Measurements from ENCODE around the gene WDR20. TPM values are rescaled to one million over a fixed set of nuclear protein-coding genes. Genes with fewer than 3 reads are reported as not detected.

Gene WDR20
- total RNA-seq, 1 experiment from 2014 or later = 23.8 TPM

DNA sequence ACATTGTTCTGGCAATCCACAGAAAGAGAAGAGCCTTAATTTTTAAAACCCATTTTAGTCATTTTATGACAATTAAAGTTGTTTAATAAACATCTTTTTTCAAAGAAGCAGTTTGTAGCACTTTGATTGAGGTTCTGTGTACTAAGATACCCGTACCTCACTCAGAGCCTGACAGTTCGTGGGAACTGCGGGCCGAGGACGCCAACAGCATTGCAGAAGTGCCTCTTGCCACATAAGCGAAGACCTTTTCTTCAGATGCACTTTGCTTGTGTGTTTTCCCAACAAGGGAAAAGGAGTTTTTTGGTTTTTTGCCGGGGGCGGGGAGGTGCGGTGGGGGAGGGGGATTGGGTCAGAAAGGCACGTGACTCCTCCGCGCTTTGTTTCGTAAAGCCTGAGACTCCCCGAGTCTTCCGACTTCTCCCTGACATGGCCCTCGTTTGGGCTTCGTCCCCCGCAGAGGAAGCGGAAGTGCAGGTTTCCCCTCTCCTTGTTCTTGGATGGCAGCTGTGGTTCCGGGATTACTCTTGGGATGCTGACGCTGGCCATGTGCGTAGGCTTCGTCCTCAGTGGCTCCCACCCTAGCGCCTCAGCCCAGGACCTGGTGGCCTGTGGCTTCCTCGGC is 70.8 kb downstream of the WDR20 start:
- intact Hi-C loops (cut with micrococcal nuclease) = no loop called here
- no TSS peak for BruUV-seq (replicated peaks)
- Mint-ChIP-seq H3K9me3 (ENCODE audit: unreplicated experiment) (no peaks in the 10 kb centered on the region), H3K27me3 (ENCODE audit: insufficient read depth, unreplicated experiment) (no peaks in the 10 kb centered on the region), H3K27ac (ENCODE audit: low read depth, unreplicated experiment) (no peak overlapping the region), H3K4me3 (ENCODE audit: unreplicated experiment) (no peak overlapping the region), H3K4me1 (ENCODE audit: insufficient read depth, unreplicated experiment) (no peaks in the 10 kb centered on the region), H3K36me3 (ENCODE audit: insufficient read depth, unreplicated experiment) (peaks cover 14% of the 10 kb centered on the region)
- ChIA-PET CTCF (interaction anchor here (0.6 to 0.7 kb wide), 2 partner anchors 16 to 112 kb away, joined by 3 read pairs; no protein-coding TSS in a partner anchor), POLR2A (no interaction called here)
- DNase-seq (ENCODE audit: unreplicated experiment) = no peak
- TF ChIP-seq CTCF (IDR thresholded peaks at IDR 0.05; ENCODE audit: unreplicated experiment) = no peak

- ChIA-PET POLR2A (no interaction called here), CTCF (interaction anchor here (0.6 to 0.7 kb wide), 2 partner anchors 16 to 112 kb away, joined by 3 read pairs; no protein-coding TSS in a partner anchor)
- no peak for DNase-seq (ENCODE audit: unreplicated experiment)
- TF ChIP-seq CTCF (IDR thresholded peaks at IDR 0.05; ENCODE audit: unreplicated experiment) = no peak
- no TSS peak for BruUV-seq (replicated peaks)
- no peak overlapping the region for H3K4me3 Mint-ChIP-seq (ENCODE audit: unreplicated experiment)
- no peaks in the 10 kb centered on the region for H3K9me3 Mint-ChIP-seq (ENCODE audit: unreplicated experiment)
- H3K36me3 Mint-ChIP-seq (ENCODE audit: insufficient read depth, unreplicated experiment) = peaks cover 14% of the 10 kb centered on the region
- H3K4me1 Mint-ChIP-seq (ENCODE audit: insufficient read depth, unreplicated experiment) = no peaks in the 10 kb centered on the region
- no peaks in the 10 kb centered on the region for H3K27me3 Mint-ChIP-seq (ENCODE audit: insufficient read depth, unreplicated experiment)
- no peak overlapping the region for H3K27ac Mint-ChIP-seq (ENCODE audit: low read depth, unreplicated experiment)
- intact Hi-C loops (cut with micrococcal nuclease) = no loop called here
These were observed 71.5 kb downstream of the WDR20 start for GRCh38 chr14:102211240-102211639.

DNA sequence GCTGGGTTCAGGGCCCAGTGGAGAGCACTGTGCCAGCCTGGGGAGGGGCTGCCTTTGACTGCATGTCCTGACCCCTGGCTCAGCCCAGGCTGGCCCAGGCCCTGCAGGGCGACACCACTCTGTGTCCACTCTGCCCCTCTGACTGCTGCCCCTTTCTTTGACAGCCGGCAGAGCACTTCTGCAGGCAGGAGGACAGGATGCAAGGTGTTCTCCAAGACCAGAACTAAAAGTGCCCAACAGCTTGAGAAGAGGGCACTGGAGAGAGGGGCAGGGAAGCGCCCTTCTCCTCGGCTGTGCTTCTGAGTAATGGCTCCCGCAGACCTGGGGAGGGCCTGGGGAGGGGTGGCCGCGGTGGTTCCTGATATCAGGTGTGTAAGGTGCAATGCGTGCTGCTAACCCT is 72.7 kb downstream of the WDR20 start:
- ChIA-PET POLR2A (interaction anchor here (0.7 kb wide), 1 partner anchor 19 kb away, joined by 3 read pairs; no protein-coding TSS in a partner anchor), CTCF (interaction anchor here (1.0 to 1.2 kb wide), 2 partner anchors 21 to 86 kb away, joined by 3 to 6 read pairs; no protein-coding TSS in a partner anchor)
- Mint-ChIP-seq H3K27me3 (ENCODE audit: insufficient read depth, unreplicated experiment) (no peaks in the 10 kb centered on the region), H3K9me3 (ENCODE audit: unreplicated experiment) (no peaks in the 10 kb centered on the region), H3K36me3 (ENCODE audit: insufficient read depth, unreplicated experiment) (peaks cover 14% of the 10 kb centered on the region), H3K4me3 (ENCODE audit: unreplicated experiment) (no peak overlapping the region), H3K4me1 (ENCODE audit: insufficient read depth, unreplicated experiment) (no peaks in the 10 kb centered on the region), H3K27ac (ENCODE audit: low read depth, unreplicated experiment) (no peak overlapping the region)
- DNase-seq (ENCODE audit: unreplicated experiment) = no peak
- no peak for TF ChIP-seq CTCF (IDR thresholded peaks at IDR 0.05; ENCODE audit: unreplicated experiment)
- BruUV-seq (replicated peaks) = no TSS peak
- intact Hi-C loops (cut with micrococcal nuclease) = no loop called here

DNA sequence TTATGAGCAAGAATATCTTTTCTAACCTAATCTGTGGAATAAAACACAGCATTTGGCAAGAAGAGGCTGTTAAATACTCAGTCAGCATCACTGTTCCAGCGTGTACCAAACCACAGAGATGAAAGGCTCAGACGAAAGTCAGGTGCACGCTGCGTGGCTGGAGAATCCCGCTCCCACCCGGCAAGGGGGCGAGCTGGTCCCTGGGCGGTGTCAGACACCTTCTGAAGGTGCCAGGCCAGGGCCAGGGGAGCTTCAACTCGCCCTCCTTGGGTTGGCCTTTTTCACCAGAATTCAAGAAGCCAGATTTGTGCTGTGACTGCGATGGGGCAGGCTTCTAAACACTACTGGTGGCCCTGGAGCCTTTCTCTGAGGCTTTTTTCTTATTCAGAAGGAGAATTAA is 73.1 kb downstream of the WDR20 start:
- H3K36me3 Mint-ChIP-seq (ENCODE audit: insufficient read depth, unreplicated experiment) = peaks cover 16% of the 10 kb centered on the region

More for the DNA sequence above, 73.1 kb downstream of the WDR20 start:
- Mint-ChIP-seq H3K27me3 (ENCODE audit: insufficient read depth, unreplicated experiment) (no peaks in the 10 kb centered on the region), H3K4me3 (ENCODE audit: unreplicated experiment) (no peak overlapping the region), H3K27ac (ENCODE audit: low read depth, unreplicated experiment) (no peak overlapping the region), H3K9me3 (ENCODE audit: unreplicated experiment) (no peaks in the 10 kb centered on the region), H3K4me1 (ENCODE audit: insufficient read depth, unreplicated experiment) (no peaks in the 10 kb centered on the region)
- DNase-seq (ENCODE audit: unreplicated experiment) = no peak
- ChIA-PET CTCF (interaction anchor here (0.7 to 1.2 kb wide), 3 partner anchors 22 to 388 kb away, joined by 3 to 6 read pairs (median 3); no protein-coding TSS in a partner anchor), POLR2A (interaction anchor here (0.6 to 0.8 kb wide), 3 partner anchors 18 to 149 kb away, joined by 3 read pairs; no protein-coding TSS in a partner anchor)
- no TSS peak for BruUV-seq (replicated peaks)
- intact Hi-C loops (cut with micrococcal nuclease) = no loop called here
- no peak for TF ChIP-seq CTCF (IDR thresholded peaks at IDR 0.05; ENCODE audit: unreplicated experiment)

All from MCF 10A (cell line).